ENCODE measurements around the gene SLC35D2. TPM values are rescaled to one million over a fixed set of nuclear protein-coding genes. Genes with fewer than 3 reads are reported as not detected.
"Not testable (repeated sequence)": the region's sequence is repeated elsewhere in the genome, so short reads cannot be mapped to it uniquely, and the experiment has no call there.

Gene SLC35D2
- total RNA-seq, 2 experiments from 2014 or later = 8.5 to 11.0 TPM

GRCh38 chr9:96392263-96392662, 8.8 kb upstream of the SLC35D2 start:
- Mint-ChIP-seq H3K4me3 (no peak overlapping the region), H3K36me3 (ENCODE audit: low read depth) (peaks cover 63% of the 10 kb centered on the region), H3K27ac (no peak overlapping the region), H3K9me3 (no peaks in the 10 kb centered on the region), H3K4me1 (peaks cover 16% of the 10 kb centered on the region), H3K27me3 (no peaks in the 10 kb centered on the region)
- DNase-seq = no peak
- CTCF ChIA-PET = no interaction called here
- POLR2A ChIA-PET = no interaction called here

GRCh38 chr9:96391021-96391765, 7.7 kb upstream of the SLC35D2 start:
- POLR2A ChIA-PET = interaction anchor here (0.7 kb wide), 1 partner anchor 1436 kb away, joined by 6 read pairs; no protein-coding TSS in a partner anchor
- peaks cover 64% of the 10 kb centered on the region for H3K36me3 Mint-ChIP-seq (ENCODE audit: low read depth)
- no peaks in the 10 kb centered on the region for H3K9me3 Mint-ChIP-seq

GRCh38 chr9:96388144-96388543, 4.6 kb upstream of the SLC35D2 start:
- ChIA-PET CTCF (no interaction called here), POLR2A (no interaction called here)
- Mint-ChIP-seq H3K36me3 (ENCODE audit: low read depth) (peaks cover 66% of the 10 kb centered on the region), H3K27ac (no peak overlapping the region), H3K9me3 (no peaks in the 10 kb centered on the region), H3K4me1 (peaks cover 23% of the 10 kb centered on the region), H3K27me3 (no peaks in the 10 kb centered on the region), H3K4me3 (no peak overlapping the region)
- DNase-seq = no peak

More at GRCh38 chr9:96391021-96391765, 7.7 kb upstream of the SLC35D2 start:
- CTCF ChIA-PET = no interaction called here
- Mint-ChIP-seq H3K27ac (peak overlapping the region; percentile 82), H3K4me3 (no peak overlapping the region), H3K27me3 (no peaks in the 10 kb centered on the region), H3K4me1 (peaks cover 16% of the 10 kb centered on the region)
- DNase-seq = no peak

GRCh38 chr9:96386157-96386556, 2.6 kb upstream of the SLC35D2 start:
- Mint-ChIP-seq H3K27me3 (no peaks in the 10 kb centered on the region), H3K4me3 (no peak overlapping the region), H3K4me1 (peaks cover 26% of the 10 kb centered on the region), H3K36me3 (ENCODE audit: low read depth) (peaks cover 58% of the 10 kb centered on the region), H3K9me3 (no peaks in the 10 kb centered on the region), H3K27ac (no peak overlapping the region)
- ChIA-PET POLR2A (interaction anchor here (0.6 kb wide), 1 partner anchor 528 kb away, joined by 3 read pairs; no protein-coding TSS in a partner anchor), CTCF (interaction anchor here (0.9 kb wide), 1 partner anchor 16 kb away, joined by 3 read pairs; no protein-coding TSS in a partner anchor)
- no peak for DNase-seq

GRCh38 chr9:96382839-96383164, 709 bp downstream of the SLC35D2 start:
- POLR2A ChIA-PET = no interaction called here
- peak overlapping the region; percentile 73 for H3K4me3 Mint-ChIP-seq
- no peak for DNase-seq
- H3K36me3 Mint-ChIP-seq (ENCODE audit: low read depth) = peaks cover 38% of the 10 kb centered on the region
- no peaks in the 10 kb centered on the region for H3K9me3 Mint-ChIP-seq
- CTCF ChIA-PET = interaction anchor here (0.6 kb wide), 1 partner anchor 78 kb away, joined by 5 read pairs; no protein-coding TSS in a partner anchor
- H3K4me1 Mint-ChIP-seq = peaks cover 23% of the 10 kb centered on the region
- no peaks in the 10 kb centered on the region for H3K27me3 Mint-ChIP-seq
- H3K27ac Mint-ChIP-seq = peak overlapping the region; percentile 19

- Mint-ChIP-seq H3K4me1 (peaks cover 23% of the 10 kb centered on the region), H3K27me3 (no peaks in the 10 kb centered on the region), H3K4me3 (no peak overlapping the region), H3K9me3 (no peaks in the 10 kb centered on the region), H3K27ac (no peak overlapping the region), H3K36me3 (ENCODE audit: low read depth) (peaks cover 33% of the 10 kb centered on the region)
- POLR2A ChIA-PET = interaction anchor here (0.7 kb wide), 1 partner anchor 117 kb away, joined by 5 read pairs; no protein-coding TSS in a partner anchor
- DNase-seq = no peak
- CTCF ChIA-PET = interaction anchor here (0.6 kb wide), 1 partner anchor 79 kb away, joined by 5 read pairs; no protein-coding TSS in a partner anchor
Observed at GRCh38 chr9:96382175-96382574, 1.3 kb downstream of the SLC35D2 start.

- peaks cover 23% of the 10 kb centered on the region for H3K4me1 Mint-ChIP-seq
- no peak overlapping the region for H3K27ac Mint-ChIP-seq
Observed at GRCh38 chr9:96381696-96382095, 1.8 kb downstream of the SLC35D2 start.

GRCh38 chr9:96381125-96381524, 2.4 kb downstream of the SLC35D2 start:
- POLR2A ChIA-PET = no interaction called here
- Mint-ChIP-seq H3K4me3 (no peak overlapping the region), H3K36me3 (ENCODE audit: low read depth) (peaks cover 26% of the 10 kb centered on the region), H3K4me1 (peaks cover 23% of the 10 kb centered on the region), H3K27me3 (no peaks in the 10 kb centered on the region), H3K27ac (no peak overlapping the region), H3K9me3 (no peaks in the 10 kb centered on the region)
- DNase-seq = no peak
- CTCF ChIA-PET = no interaction called here

More at GRCh38 chr9:96381696-96382095, 1.8 kb downstream of the SLC35D2 start:
- H3K4me3 Mint-ChIP-seq = no peak overlapping the region
- DNase-seq = no peak
- H3K36me3 Mint-ChIP-seq (ENCODE audit: low read depth) = peaks cover 30% of the 10 kb centered on the region
- ChIA-PET CTCF (no interaction called here), POLR2A (interaction anchor here (0.7 kb wide), 1 partner anchor 117 kb away, joined by 5 read pairs; no protein-coding TSS in a partner anchor)
- H3K9me3 Mint-ChIP-seq = no peaks in the 10 kb centered on the region
- H3K27me3 Mint-ChIP-seq = no peaks in the 10 kb centered on the region

- no peak for DNase-seq
- Mint-ChIP-seq H3K27ac (no peak overlapping the region), H3K4me3 (no peak overlapping the region), H3K27me3 (no peaks in the 10 kb centered on the region), H3K9me3 (no peaks in the 10 kb centered on the region), H3K36me3 (ENCODE audit: low read depth) (peaks cover 20% of the 10 kb centered on the region), H3K4me1 (peaks cover 20% of the 10 kb centered on the region)
- CTCF ChIA-PET = interaction anchor here (1.0 kb wide), 1 partner anchor 131 kb away, joined by 4 read pairs; no protein-coding TSS in a partner anchor
- POLR2A ChIA-PET = no interaction called here
Observed at GRCh38 chr9:96379461-96379860, 4.0 kb downstream of the SLC35D2 start.

- POLR2A ChIA-PET = no interaction called here
- no peak overlapping the region for H3K27ac Mint-ChIP-seq
- CTCF ChIA-PET = no interaction called here
- peaks cover 12% of the 10 kb centered on the region for H3K4me1 Mint-ChIP-seq
- H3K36me3 Mint-ChIP-seq (ENCODE audit: low read depth) = peaks cover 13% of the 10 kb centered on the region
- H3K4me3 Mint-ChIP-seq = no peak overlapping the region
- H3K27me3 Mint-ChIP-seq = no peaks in the 10 kb centered on the region
- no peaks in the 10 kb centered on the region for H3K9me3 Mint-ChIP-seq
- no peak for DNase-seq
Observed at GRCh38 chr9:96378187-96378586, 5.3 kb downstream of the SLC35D2 start.

GRCh38 chr9:96376891-96377874, 6.3 kb downstream of the SLC35D2 start:
- no peaks in the 10 kb centered on the region for H3K27me3 Mint-ChIP-seq
- H3K4me1 Mint-ChIP-seq = peaks cover 6% of the 10 kb centered on the region
- H3K36me3 Mint-ChIP-seq (ENCODE audit: low read depth) = peaks cover 11% of the 10 kb centered on the region
- ChIA-PET CTCF (interaction anchor here (1.2 kb wide), 1 partner anchor 50 kb away, joined by 3 read pairs; no protein-coding TSS in a partner anchor), POLR2A (no interaction called here)
- H3K9me3 Mint-ChIP-seq = no peaks in the 10 kb centered on the region
- H3K4me3 Mint-ChIP-seq = no peak overlapping the region
- H3K27ac Mint-ChIP-seq = no peak overlapping the region
- DNase-seq = no peak

- CTCF ChIA-PET = interaction anchor here (1.7 kb wide), 1 partner anchor 9 kb away, joined by 4 read pairs; no protein-coding TSS in a partner anchor
Observed at GRCh38 chr9:96375507-96375906, 8.0 kb downstream of the SLC35D2 start.

GRCh38 chr9:96367943-96368342, 15.6 kb downstream of the SLC35D2 start:
- no peak for DNase-seq
- no peak overlapping the region for H3K27ac Mint-ChIP-seq
- no peaks in the 10 kb centered on the region for H3K9me3 Mint-ChIP-seq
- CTCF ChIA-PET = no interaction called here
- peaks cover 3% of the 10 kb centered on the region for H3K36me3 Mint-ChIP-seq (ENCODE audit: low read depth)
- H3K4me3 Mint-ChIP-seq = no peak overlapping the region
- H3K27me3 Mint-ChIP-seq = no peaks in the 10 kb centered on the region
- H3K4me1 Mint-ChIP-seq = no peaks in the 10 kb centered on the region
- POLR2A ChIA-PET = no interaction called here

More at GRCh38 chr9:96375507-96375906, 8.0 kb downstream of the SLC35D2 start:
- H3K27me3 Mint-ChIP-seq; H3K4me1 Mint-ChIP-seq; H3K27ac Mint-ChIP-seq; H3K4me3 Mint-ChIP-seq; H3K9me3 Mint-ChIP-seq; DNase-seq; H3K36me3 Mint-ChIP-seq (ENCODE audit: low read depth); POLR2A ChIA-PET: not testable (repeated sequence)

All from activated CD4-positive, alpha-beta T cell treated with anti-CD3 and anti-CD28 coated beads, Interleukin-2, amount 10 ng/mL, durations not matched to agents 7 days and 5 days (primary cell).